ENCODE measurements around the gene PRXL2B.
"Not testable (repeated sequence)": the region's sequence is repeated elsewhere in the genome, so short reads cannot be mapped to it uniquely, and the experiment has no call there.

PRXL2B gene

GRCh38 chr1:2573250-2573920 is 13.2 kb upstream of the PRXL2B start:
- TF ChIP-seq CTCF (IDR thresholded peaks at IDR 0.05; ENCODE audit: poor library complexity, severe bottlenecking), result no peak
- ATAC-seq (ENCODE audit: low read depth) (no peak), DNase-seq (ENCODE audit: low spot score) (no peak)
- Histone ChIP-seq H3K4me1 (ENCODE audit: insufficient read depth, poor library complexity, severe bottlenecking) (no peaks in the 10 kb centered on the region), H3K9me3 (ENCODE audit: severe bottlenecking) (no peaks in the 10 kb centered on the region), H3K27me3 (ENCODE audit: insufficient read depth, poor library complexity, severe bottlenecking) (no peaks in the 10 kb centered on the region), H3K27ac (ENCODE audit: poor library complexity, severe bottlenecking) (no peak overlapping the region), H3K36me3 (ENCODE audit: low read depth) (no peaks in the 10 kb centered on the region), H3K4me3 (ENCODE audit: severe bottlenecking) (no peak overlapping the region)

GRCh38 chr1:2574350-2574749 is 12.2 kb upstream of the PRXL2B start:
- H3K4me1 ChIP-seq (ENCODE audit: insufficient read depth, poor library complexity, severe bottlenecking), result no peaks in the 10 kb centered on the region
- ATAC-seq (ENCODE audit: low read depth) (no peak), DNase-seq (ENCODE audit: low spot score) (no peak)
- H3K27me3 ChIP-seq (ENCODE audit: insufficient read depth, poor library complexity, severe bottlenecking), result no peaks in the 10 kb centered on the region
- no peaks in the 10 kb centered on the region for H3K36me3 ChIP-seq (ENCODE audit: low read depth)
- no peak for TF ChIP-seq CTCF (IDR thresholded peaks at IDR 0.05; ENCODE audit: poor library complexity, severe bottlenecking)
- no peak overlapping the region for H3K4me3 ChIP-seq (ENCODE audit: severe bottlenecking)
- no peak overlapping the region for H3K27ac ChIP-seq (ENCODE audit: poor library complexity, severe bottlenecking)
- no peaks in the 10 kb centered on the region for H3K9me3 ChIP-seq (ENCODE audit: severe bottlenecking)

- ATAC-seq (ENCODE audit: low read depth) (no peak), DNase-seq (ENCODE audit: low spot score) (no peak)
- no peaks in the 10 kb centered on the region for H3K9me3 ChIP-seq (ENCODE audit: severe bottlenecking)
- H3K27ac ChIP-seq (ENCODE audit: poor library complexity, severe bottlenecking), result no peak overlapping the region
- no peak overlapping the region for H3K4me3 ChIP-seq (ENCODE audit: severe bottlenecking)
- no peaks in the 10 kb centered on the region for H3K4me1 ChIP-seq (ENCODE audit: insufficient read depth, poor library complexity, severe bottlenecking)
- no peak for TF ChIP-seq CTCF (IDR thresholded peaks at IDR 0.05; ENCODE audit: poor library complexity, severe bottlenecking)
- H3K36me3 ChIP-seq (ENCODE audit: low read depth), result no peaks in the 10 kb centered on the region
- H3K27me3 ChIP-seq (ENCODE audit: insufficient read depth, poor library complexity, severe bottlenecking), result no peaks in the 10 kb centered on the region
Measured at GRCh38 chr1:2575801-2576663, 10.5 kb upstream of the PRXL2B start.

- not testable (repeated sequence) for ATAC-seq (ENCODE audit: low read depth); H3K4me1 ChIP-seq (ENCODE audit: insufficient read depth, poor library complexity, severe bottlenecking); DNase-seq (ENCODE audit: low spot score); H3K9me3 ChIP-seq (ENCODE audit: severe bottlenecking); H3K27ac ChIP-seq (ENCODE audit: poor library complexity, severe bottlenecking); H3K36me3 ChIP-seq (ENCODE audit: low read depth); H3K4me3 ChIP-seq (ENCODE audit: severe bottlenecking); H3K27me3 ChIP-seq (ENCODE audit: insufficient read depth, poor library complexity, severe bottlenecking)
Measured at GRCh38 chr1:2577565-2578075, 9.0 kb upstream of the PRXL2B start.

GRCh38 chr1:2578758-2579118 is 7.8 kb upstream of the PRXL2B start:
- Histone ChIP-seq H3K36me3 (ENCODE audit: low read depth) (no peaks in the 10 kb centered on the region), H3K4me1 (ENCODE audit: insufficient read depth, poor library complexity, severe bottlenecking) (no peaks in the 10 kb centered on the region), H3K27ac (ENCODE audit: poor library complexity, severe bottlenecking) (no peak overlapping the region), H3K4me3 (ENCODE audit: severe bottlenecking) (no peak overlapping the region), H3K9me3 (ENCODE audit: severe bottlenecking) (no peaks in the 10 kb centered on the region), H3K27me3 (ENCODE audit: insufficient read depth, poor library complexity, severe bottlenecking) (no peaks in the 10 kb centered on the region)
- ATAC-seq (ENCODE audit: low read depth) (no peak), DNase-seq (ENCODE audit: low spot score) (no peak)
- TF ChIP-seq CTCF (IDR thresholded peaks at IDR 0.05; ENCODE audit: poor library complexity, severe bottlenecking), result no peak
